ENCODE measurements around the gene GOLGA6B. TPM values are rescaled to one million over a fixed set of nuclear protein-coding genes. Genes with fewer than 3 reads are reported as not detected.
"Not testable (repeated sequence)": the region's sequence is repeated elsewhere in the genome, so short reads cannot be mapped to it uniquely, and the experiment has no call there.

Gene GOLGA6B, protein sequence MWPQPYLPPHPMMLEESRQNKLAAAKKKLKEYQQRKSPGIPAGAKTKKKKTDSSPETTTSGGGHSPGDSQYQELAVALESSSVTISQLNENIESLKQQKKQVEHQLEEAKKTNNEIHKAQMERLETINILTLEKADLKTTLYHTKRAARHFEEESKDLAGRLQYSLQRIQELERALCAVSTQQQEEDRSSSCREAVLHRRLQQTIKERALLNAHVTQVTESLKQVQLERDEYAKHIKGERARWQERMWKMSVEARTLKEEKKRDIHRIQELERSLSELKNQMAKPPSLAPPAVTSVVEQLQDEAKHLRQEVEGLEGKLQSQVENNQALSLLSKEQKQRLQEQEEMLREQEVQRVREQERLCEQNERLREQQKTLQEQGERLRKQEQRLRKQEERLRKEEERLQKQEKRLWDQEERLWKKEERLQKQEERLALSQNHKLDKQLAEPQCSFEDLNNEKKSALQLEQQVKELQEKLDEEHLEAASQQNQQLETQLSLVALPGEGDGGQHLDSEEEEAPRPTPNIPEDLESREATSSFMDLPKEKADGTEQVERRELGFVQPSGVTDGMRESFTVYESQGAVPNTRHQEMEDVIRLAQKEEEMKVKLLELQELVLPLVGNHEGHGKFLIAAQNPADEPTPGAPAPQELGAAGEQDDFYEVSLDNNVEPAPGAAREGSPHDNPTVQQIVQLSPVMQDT
- total RNA-seq: not detected in 2 replicates

DNA sequence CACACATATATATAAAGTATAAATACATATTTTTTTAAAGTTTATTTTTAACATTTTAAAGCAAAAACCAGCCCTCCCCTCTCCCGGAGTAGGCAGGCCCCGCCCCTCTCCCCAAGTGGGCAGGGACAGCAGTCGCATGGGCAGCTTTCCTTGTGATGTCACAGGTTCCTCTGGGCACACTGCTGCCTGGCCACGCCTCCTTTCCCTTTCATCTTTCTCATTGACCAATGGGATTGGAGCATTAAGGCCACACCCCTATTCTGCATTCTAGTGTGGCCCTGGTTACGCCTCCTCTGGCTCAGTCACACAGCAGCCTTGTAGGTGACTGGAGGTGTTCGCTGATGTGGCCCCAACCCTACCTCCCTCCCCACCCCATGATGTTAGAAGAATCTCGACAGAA, at the start of gene GOLGA6B:
Gene GOLGA6B, plus strand, starts transcription at position 301 of the 400 bp plus-strand sequence. Its CDS starts 41 bp downstream, at position 342.
- not testable (repeated sequence) for H3K27me3 ChIP-seq (ENCODE audit: control insufficient read depth, insufficient read depth, low read length); DNase-seq (ENCODE audit: low read depth); H3K4me3 ChIP-seq (ENCODE audit: low read depth, low read length); H3K36me3 ChIP-seq (ENCODE audit: control insufficient read depth, insufficient read depth, low read length)

DNA sequence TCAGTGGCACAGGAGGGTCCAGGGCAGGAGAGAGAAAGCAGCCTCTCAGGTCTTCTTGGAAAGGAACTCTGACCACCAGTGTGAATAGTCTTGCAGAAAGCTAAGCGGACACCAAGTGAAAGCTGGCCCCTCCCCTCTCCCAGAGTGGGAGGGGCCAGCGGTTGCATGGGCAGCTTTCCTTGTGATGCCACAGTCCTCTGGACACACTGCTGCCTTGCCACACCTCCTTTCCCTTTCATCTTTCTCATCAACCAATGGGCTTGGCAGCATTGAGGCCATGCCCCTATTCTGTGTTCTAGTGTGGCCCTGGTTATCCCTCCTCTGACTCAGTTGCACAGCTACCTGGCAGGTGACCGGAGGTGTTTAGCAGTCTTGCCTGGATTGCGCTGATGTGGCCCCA, 49.7 kb upstream of the GOLGA6B start:
- TF ChIP-seq, protein P1, sequence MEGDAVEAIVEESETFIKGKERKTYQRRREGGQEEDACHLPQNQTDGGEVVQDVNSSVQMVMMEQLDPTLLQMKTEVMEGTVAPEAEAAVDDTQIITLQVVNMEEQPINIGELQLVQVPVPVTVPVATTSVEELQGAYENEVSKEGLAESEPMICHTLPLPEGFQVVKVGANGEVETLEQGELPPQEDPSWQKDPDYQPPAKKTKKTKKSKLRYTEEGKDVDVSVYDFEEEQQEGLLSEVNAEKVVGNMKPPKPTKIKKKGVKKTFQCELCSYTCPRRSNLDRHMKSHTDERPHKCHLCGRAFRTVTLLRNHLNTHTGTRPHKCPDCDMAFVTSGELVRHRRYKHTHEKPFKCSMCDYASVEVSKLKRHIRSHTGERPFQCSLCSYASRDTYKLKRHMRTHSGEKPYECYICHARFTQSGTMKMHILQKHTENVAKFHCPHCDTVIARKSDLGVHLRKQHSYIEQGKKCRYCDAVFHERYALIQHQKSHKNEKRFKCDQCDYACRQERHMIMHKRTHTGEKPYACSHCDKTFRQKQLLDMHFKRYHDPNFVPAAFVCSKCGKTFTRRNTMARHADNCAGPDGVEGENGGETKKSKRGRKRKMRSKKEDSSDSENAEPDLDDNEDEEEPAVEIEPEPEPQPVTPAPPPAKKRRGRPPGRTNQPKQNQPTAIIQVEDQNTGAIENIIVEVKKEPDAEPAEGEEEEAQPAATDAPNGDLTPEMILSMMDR (IDR thresholded peaks at IDR 0.05; ENCODE audit: insufficient read depth, low read length, poor library complexity, severe bottlenecking): no peak
- no peak for DNase-seq (ENCODE audit: low read depth)
- Histone ChIP-seq H3K36me3 (ENCODE audit: control insufficient read depth, insufficient read depth, low read length) (no peaks in the 10 kb centered on the region), H3K27me3 (ENCODE audit: control insufficient read depth, insufficient read depth, low read length) (no peaks in the 10 kb centered on the region), H3K4me3 (ENCODE audit: low read depth, low read length) (no peak overlapping the region)

DNA sequence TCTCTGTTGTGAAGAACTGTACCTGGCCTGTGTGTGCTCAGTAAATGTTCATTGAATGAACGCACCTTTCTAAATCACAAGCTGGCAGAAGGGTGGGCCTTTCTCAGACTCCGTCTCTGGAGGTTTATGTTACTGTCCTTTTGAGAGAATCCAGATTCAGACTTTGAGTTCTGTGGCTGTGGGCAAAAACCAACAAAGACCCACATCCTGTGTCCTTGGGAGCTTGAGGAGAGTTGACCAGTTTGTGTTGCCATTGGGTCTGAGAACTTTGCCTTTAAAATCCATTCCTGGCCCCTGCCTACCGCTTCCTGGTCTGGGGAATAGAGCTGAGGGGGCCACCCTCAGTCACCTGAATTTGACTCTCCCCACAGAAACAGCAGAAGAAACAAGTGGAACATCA, 46.4 kb upstream of the GOLGA6B start:
- H3K4me3 ChIP-seq (ENCODE audit: low read depth, low read length); DNase-seq (ENCODE audit: low read depth); H3K36me3 ChIP-seq (ENCODE audit: control insufficient read depth, insufficient read depth, low read length); H3K27me3 ChIP-seq (ENCODE audit: control insufficient read depth, insufficient read depth, low read length): not testable (repeated sequence)

DNA sequence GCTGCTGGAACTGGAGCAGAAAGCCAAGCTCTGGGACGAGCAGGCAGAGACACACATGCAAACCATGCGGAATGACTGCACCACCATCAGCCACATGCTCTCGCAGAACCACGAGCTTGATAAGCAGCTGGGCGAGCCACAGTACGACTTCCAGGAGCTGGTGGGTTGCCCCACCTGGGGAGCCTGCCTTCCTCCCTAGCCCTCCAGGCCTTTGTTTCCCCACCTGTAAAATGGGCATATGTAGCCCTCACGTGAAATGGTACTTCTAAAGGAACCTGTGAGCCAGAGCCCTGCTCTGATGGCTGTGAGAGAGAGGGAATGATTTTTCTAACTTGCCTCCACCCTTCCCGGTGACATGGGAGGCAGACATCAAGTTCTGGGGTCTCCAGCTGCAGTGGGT, 44.6 kb upstream of the GOLGA6B start:
- Histone ChIP-seq H3K4me3 (ENCODE audit: low read depth, low read length) (no peak overlapping the region), H3K36me3 (ENCODE audit: control insufficient read depth, insufficient read depth, low read length) (no peaks in the 10 kb centered on the region), H3K27me3 (ENCODE audit: control insufficient read depth, insufficient read depth, low read length) (no peaks in the 10 kb centered on the region)
- no peak for DNase-seq (ENCODE audit: low read depth)
- TF ChIP-seq, protein P1 (IDR thresholded peaks at IDR 0.05; ENCODE audit: insufficient read depth, low read length, poor library complexity, severe bottlenecking): no peak

DNA sequence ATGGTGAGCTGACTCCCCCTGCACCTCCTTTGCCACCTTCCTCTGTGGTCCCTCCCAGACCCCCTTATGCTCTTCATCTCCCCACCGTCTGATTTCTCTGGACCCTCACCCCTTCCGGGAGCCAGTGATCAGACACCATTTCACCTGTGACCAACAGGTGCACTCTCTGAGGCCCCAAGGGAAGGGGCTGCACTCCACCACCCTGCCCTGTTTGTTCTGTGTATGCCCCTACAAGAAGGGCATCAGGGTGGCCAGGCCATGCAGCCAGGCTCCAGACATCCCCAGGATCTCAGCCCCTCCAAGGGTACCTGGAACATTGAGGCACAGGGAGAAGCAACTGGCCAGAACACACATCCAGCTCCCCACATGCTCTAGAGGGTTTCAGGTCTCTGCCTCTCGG, 42.2 kb upstream of the GOLGA6B start:
- not testable (repeated sequence) for H3K4me3 ChIP-seq (ENCODE audit: low read depth, low read length); H3K36me3 ChIP-seq (ENCODE audit: control insufficient read depth, insufficient read depth, low read length); DNase-seq (ENCODE audit: low read depth); H3K27me3 ChIP-seq (ENCODE audit: control insufficient read depth, insufficient read depth, low read length)

DNA sequence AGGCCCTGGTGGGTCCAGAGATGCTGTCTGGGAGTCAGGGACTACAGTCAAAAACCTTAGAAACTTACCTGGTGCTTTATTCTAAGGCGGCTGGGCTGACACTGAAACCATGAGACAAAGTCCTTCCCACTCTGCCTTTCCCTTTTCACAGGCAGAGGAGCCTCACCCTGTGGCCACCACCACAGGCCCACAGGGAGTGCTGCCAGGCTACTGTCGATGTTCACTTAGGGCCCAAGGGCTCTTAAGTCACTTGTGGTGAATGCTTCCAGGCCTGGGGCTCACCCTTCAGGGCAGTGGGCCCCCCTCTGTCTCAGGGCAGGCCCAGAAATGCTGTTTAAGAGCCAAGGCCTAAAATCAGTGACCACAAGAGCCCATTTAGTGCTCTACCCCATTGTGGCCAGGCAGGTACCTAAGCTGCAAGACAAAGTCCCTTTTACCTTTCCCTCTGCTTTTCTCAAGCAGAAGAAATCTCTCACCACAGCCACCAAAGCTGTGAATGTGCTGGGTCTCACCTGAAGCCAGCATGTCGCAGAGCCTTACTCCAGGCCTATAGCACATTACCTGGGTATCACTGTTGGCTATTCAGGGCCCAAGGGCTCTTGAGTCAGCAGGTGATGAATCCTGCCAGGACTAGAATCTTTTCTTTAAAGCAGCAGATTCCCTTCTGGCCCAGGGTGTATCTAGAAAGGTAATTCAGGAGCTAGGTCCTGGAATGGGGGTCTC, 39.5 kb upstream of the GOLGA6B start:
- DNase-seq (ENCODE audit: low read depth): no peak
- Histone ChIP-seq H3K27me3 (ENCODE audit: control insufficient read depth, insufficient read depth, low read length) (no peaks in the 10 kb centered on the region), H3K36me3 (ENCODE audit: control insufficient read depth, insufficient read depth, low read length) (no peaks in the 10 kb centered on the region), H3K4me3 (ENCODE audit: low read depth, low read length) (no peak overlapping the region)
- TF ChIP-seq, protein P1 (IDR thresholded peaks at IDR 0.05; ENCODE audit: insufficient read depth, low read length, poor library complexity, severe bottlenecking): no peak

DNA sequence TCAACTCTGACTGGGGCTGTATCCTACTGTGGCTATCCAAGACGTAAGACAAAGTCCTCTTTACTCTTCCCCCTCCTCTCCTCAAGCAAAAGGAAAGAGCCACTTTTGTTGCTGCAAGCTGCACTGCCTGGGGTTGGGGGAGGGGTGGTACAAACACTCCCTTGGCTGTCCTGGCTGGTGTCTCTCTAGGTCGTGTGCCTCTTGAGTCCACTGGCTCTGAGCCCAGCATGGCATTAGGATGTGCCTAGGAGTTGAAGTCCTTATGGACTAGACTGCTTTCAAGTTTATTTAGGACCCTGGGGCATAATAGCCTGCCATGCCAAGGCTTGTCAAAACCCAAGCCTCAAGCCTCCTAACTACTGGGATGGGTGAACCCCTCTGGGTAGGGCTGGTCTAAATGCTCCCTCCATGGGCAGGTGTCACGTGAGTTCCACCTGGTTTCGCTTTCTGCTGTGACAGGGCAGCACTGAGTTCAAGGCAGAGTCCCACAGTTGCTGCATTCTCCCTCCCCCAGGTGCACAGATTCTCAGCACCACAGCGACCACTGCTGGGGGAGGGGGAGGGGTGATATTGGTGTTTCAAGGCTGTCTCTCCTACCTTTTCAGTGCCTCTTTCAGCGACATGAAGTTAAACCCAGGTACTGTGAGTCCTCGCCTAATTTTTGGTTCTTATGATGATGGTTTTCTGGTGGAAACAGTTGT, 38.8 kb upstream of the GOLGA6B start:
- DNase-seq (ENCODE audit: low read depth); H3K27me3 ChIP-seq (ENCODE audit: control insufficient read depth, insufficient read depth, low read length); H3K4me3 ChIP-seq (ENCODE audit: low read depth, low read length); H3K36me3 ChIP-seq (ENCODE audit: control insufficient read depth, insufficient read depth, low read length): not testable (repeated sequence)

Measured in kidney epithelial cell (primary cell).